Hematopoietic multipotent progenitor cell (in vitro differentiated cells): Measurements from ENCODE around the gene ADGB. TPM values are rescaled to one million over a fixed set of nuclear protein-coding genes. Genes with fewer than 3 reads are reported as not detected.

ENCODE experiments used
- DNase-seq, 3 donors: peaks; one replicate each; pipeline ENCODE4 v3.0.0-alpha.2; 2011 to 2015; ENCODE audit warnings: low read depth in 2 of 3, low spot score in 2 of 3
- total RNA-seq: library from RNA; depleted of rRNA; stranded (reverse); fragments of >200 nt; gene quantifications from one replicate; pipeline ENCODE4 v1.2.3, GENCODE V29; 2012

Gene ADGB
- total RNA-seq, 1 donor, result under 0.01 TPM

DNA sequence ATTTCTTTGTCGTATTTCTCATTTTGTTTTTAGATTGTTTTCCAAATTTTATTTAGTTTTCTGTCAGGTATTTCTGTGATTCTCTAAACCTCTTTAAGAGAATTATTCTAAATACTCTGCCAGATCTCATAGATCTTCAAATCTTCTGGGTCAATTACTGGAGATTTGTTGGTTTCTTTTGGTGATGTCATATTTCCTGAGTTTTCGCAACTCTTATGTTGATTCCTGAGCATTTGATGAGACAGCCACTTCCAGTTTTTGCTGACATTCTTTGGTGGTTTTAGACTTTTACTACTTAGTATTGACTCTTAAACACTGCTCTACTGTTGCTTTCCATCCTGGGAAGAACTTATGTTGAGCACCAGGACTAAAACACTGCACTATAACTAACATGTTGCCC lies 21.9 kb downstream of the ADGB start:
- no peak for DNase-seq

DNA sequence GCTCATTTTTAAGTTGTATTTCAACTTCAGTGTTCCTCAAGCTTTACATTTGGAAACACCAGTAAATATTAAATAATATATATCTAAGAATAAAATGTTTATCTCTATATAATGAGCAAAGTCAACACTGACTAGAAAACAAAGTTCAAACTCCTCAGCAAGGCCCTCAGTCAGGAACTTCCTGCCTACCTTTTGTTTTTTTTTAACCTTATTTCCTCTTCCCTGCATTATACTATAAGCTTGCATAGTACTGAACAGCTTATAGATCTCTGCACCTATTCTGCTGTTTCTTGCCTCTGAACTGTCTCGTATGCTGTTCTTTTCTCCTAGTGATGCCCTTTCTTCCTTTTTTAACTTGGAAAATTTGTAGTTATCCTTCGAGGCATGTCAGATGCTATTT lies 29.6 kb downstream of the ADGB start:
- DNase-seq, result no peak

- DNase-seq, result no peak
These were observed 35.2 kb downstream of the ADGB start for GRCh38 chr6:146634022-146634421.

GRCh38 chr6:146635165-146635564 lies 36.4 kb downstream of the ADGB start:
- no peak for DNase-seq

DNA sequence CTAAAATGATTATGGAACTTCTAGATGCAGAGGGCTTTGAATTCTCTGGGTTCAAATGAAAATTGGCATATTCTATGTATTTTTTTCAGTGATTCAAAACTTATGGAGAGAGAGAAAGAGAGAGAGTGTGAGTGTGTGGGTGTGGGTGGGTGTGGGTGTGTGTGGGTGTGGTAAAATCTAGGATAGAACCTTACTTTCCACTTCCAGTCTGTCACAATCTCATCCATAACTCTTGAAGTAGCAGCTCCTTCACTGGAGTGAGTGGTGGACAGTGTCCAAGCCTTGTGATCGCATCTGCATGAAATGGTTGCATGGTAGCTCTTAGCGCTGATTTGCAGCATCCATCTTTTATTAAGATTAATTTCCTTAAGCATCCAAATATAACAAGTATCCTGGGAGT lies 37.7 kb downstream of the ADGB start:
- no peak for DNase-seq

GRCh38 chr6:146642921-146643320 lies 44.1 kb downstream of the ADGB start:
- no peak for DNase-seq

DNA sequence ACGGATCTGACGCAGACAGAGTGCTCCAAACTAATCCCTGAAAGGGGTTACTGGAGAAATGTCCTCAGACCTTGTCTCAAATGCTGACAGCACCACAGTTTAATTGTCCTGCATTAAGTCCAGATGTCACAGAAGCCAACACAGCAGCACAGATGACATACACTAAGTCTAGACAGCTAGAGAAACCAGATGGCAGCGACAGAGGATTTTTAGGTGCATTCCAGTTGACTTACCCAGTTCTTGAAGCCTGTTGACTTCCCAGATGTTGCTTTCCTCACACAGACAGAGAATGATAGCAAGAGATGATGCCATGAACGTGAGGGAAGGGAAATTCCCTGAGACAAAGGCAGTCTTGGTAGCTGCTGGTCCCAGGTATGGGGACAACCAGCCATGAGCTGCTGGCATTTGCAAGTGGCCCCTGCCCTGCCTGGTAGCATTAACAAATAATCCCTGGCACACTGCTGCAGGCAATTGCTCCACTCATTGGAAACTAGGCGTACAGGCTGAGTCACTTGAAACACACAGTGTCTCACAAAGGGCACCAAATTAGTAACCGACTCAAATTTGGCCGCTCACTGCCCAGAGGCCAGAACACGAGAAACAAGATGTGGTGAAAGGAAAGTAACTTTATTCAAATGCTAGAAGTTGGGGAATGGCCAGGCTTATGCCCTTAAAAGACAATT lies 52.2 kb downstream of the ADGB start:
- no peak for DNase-seq

GRCh38 chr6:146651482-146651863 lies 52.7 kb downstream of the ADGB start:
- no peak for DNase-seq

GRCh38 chr6:146657432-146657831 lies 58.7 kb downstream of the ADGB start:
- no peak for DNase-seq

GRCh38 chr6:146664871-146665360 lies 66.1 kb downstream of the ADGB start:
- no peak for DNase-seq

DNA sequence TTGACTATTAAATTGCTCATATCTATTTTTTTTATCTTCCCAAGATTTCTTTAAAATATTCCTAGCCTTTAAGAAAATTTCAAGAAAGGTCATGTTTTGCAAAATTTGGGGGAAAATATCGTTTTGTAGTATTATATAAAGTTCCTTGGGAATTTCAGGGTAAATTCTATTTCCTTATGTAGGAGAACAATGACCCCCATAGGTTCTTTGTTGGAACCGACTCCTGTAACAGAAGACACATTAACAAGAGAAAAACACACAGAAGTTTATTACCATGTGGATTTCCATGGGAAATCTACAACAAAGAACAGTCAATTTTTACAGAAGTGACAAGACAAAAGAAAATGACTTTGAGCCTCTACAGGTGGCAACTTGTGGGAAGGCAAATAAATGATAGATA lies 68.1 kb downstream of the ADGB start:
- no peak for DNase-seq

GRCh38 chr6:146670161-146670560 lies 71.4 kb downstream of the ADGB start:
- no peak for DNase-seq

GRCh38 chr6:146673069-146673468 lies 74.3 kb downstream of the ADGB start:
- no peak for DNase-seq

GRCh38 chr6:146679386-146679785 lies 80.6 kb downstream of the ADGB start:
- DNase-seq, result peak in 2 of 3 donors; percentile 5 to 60

DNA sequence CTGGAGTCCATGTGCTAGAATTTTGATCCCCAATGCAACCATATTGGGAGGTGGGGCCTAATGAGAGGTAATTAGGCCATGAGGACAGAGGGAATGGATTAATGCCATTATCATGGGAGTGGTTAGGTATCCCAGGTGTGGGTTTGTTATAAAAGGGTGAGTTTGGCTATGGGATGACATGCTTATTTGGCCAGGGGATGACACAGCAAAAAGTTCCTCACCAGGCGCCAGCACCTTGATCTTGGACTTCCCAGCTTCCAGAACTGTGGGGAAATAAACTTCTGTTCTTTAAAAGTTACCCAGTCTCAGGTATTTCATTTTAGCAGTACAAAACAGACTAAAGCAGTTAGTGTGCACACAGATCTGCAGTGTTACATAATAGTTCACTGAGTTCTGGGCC lies 84.1 kb downstream of the ADGB start:
- no peak for DNase-seq

DNA sequence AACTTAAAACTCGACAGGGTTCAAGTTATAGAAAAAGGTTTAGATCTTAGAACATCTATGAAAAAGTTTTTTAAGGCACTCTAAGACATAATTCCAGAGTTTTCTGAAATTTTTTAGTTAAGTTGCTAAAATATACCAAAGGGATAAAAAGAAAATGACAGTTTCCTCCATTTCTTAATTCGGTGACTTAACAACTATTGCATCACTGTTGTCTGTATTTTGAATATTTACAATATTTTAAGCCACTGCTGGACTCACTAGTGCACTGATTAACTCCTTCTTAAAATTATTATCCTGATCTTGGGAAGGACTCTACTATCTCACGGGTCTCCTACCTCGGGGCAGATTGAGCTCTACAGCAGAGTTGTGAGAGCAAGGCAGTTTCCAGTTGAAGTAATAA lies 91.0 kb downstream of the ADGB start:
- DNase-seq, result no peak

DNA sequence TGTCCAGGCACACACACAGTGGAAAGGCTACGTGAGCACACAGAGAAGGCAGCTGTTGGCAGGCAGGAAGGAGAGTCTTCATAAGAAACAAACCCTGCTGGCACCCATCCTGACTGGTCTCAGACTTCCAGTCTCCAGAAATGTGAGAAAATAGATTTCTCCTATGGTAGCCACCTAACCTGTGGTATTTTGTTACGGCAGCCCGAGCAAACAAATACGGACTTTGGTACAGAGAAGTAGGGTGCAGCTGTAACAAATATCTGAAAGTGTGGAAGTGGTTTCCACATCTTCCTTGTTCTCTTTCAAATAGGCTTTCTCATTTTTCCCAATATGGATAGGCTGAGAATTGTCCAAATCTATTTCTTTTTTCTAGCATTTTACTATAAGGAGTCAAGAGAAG lies 94.6 kb downstream of the ADGB start:
- no peak for DNase-seq

- no peak for DNase-seq
These were observed 99.1 kb downstream of the ADGB start for GRCh38 chr6:146697921-146698320.

- DNase-seq, result peak in 2 of 3 donors; percentile 73 to 93
These were observed 101.4 kb downstream of the ADGB start for GRCh38 chr6:146700078-146700686.

DNA sequence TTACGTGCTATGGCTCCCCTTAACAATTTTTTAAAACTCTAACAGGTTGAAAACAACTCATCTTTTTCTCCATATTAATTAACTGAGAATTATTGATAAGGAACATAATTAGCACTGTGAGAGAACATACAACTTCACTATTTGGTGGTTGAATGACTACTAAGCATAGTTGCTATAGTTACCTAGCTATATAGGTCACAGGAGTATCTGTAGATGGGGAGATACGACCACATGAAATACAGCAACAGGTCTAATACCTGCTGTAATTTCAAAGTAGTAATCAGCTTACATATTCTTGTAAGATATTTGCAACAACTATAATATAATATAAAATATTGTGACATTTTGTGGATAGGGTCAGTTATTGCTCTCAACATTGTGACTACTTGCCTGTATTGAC lies 102.9 kb downstream of the ADGB start:
- no peak for DNase-seq

DNA sequence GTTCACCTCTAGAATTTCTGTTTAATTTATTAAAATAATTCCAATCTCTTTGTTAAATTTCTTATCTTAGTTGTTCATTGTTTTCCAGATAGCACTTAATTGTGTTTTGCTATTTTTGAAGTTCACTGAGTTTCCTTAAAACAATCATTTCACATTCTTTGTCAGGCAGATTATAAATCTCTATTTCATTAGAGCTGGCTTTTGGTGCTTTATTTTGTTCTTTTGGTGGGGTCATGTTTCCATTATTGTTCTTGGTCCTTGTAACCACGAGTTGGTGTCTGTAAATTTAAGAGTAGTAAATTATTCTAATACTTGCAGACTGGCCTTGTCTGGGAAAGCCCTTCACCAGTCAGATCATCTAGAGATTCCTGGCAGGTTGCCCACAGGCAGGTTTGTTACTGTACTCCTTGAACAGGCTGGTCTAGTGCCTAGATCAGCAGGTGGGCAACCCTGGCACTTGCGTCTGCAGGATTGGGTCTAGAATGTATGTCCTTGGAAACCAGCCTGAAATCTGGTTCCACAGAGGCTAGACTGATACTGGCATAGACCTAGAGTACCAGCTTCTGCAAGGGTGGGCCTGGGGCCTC lies 110.4 kb downstream of the ADGB start:
- DNase-seq, result no peak

- no peak for DNase-seq
These were observed 120.6 kb downstream of the ADGB start for GRCh38 chr6:146719387-146719786.
